HG03060 (cell line): ENCODE results near the gene RGS3.
"Not testable (repeated sequence)": the region's sequence is repeated elsewhere in the genome, so short reads cannot be mapped to it uniquely, and the experiment has no call there.

ENCODE experiments used
- ATAC-seq: cut with Tn5 transposase; IDR thresholded peaks from one replicate; pipeline ENCODE4 v1.9.1; 2021; ENCODE audit warnings: low read depth, moderate number of reproducible peaks; ENCODE audit not compliant: unreplicated experiment

Gene RGS3

GRCh38 chr9:113630386-113631136 lies 167.0 kb downstream of the RGS3 start:
- no peak for ATAC-seq

DNA sequence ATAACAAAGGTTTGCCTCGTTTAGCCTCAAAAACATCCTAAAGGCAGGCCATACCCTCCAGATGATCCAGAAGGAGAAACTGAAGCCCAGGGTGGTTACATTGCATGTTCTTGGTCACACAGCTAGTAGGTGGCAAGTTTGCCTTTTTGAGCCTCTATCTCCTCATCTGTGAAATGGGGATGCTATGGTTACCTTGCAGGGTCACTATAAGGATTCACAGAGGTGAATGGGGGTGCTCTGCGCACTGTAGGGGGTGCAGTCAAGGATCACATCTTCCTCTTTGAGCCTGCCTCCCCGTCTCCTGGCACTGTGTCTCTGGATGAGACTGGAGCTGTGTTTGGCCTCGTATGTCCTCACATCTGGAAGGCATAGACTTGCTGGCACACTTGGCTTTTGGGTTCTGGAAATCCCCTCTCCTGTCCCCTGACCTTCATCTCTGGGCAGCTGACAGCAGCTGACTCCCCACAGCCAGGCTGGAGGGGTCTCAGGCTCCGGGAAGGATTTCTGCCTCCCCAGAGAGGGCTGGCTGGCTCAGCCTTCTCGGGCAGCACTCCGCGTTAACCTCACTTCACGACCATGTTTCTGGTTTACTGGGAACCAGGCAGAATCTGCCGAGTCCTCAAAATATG lies 167.7 kb downstream of the RGS3 start:
- ATAC-seq = no peak

DNA sequence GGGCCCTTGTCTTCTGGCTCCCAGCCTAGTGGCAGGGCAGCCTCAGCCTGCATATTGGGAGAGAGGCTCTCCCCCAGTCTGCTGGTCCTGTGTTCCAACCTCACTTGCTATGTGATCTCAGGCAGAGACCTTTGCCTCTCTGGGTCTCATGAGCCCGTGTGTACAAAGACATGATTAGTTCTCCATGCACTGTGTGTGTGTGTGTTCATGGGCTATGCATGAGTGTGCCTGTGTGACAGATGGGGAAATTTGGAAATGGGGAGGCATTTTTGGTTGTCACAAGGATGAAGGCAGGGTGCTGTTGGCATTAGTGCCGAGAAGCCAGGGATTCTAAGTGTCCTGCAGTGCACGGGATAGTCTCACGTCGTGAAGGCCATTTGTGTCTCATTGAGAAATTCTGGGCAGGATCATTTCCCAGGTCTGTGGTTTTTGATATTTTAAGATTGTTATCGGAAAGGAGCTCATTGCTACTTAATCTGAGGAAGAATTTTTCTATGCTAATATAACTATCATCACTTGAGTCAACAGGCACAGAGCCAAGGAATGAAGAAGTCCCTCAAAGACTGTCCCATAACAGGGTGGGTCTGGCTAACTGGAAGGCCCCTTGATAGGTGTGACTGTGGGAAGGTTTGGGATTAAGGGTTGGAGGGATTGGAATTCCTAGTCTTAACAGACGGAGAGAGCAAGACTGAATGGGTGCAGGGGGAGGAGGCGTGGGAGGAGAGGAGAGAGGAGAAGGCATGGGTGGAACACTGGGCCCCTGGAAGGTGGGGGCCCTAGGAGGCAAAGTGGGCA lies 168.5 kb downstream of the RGS3 start:
- no peak for ATAC-seq

DNA sequence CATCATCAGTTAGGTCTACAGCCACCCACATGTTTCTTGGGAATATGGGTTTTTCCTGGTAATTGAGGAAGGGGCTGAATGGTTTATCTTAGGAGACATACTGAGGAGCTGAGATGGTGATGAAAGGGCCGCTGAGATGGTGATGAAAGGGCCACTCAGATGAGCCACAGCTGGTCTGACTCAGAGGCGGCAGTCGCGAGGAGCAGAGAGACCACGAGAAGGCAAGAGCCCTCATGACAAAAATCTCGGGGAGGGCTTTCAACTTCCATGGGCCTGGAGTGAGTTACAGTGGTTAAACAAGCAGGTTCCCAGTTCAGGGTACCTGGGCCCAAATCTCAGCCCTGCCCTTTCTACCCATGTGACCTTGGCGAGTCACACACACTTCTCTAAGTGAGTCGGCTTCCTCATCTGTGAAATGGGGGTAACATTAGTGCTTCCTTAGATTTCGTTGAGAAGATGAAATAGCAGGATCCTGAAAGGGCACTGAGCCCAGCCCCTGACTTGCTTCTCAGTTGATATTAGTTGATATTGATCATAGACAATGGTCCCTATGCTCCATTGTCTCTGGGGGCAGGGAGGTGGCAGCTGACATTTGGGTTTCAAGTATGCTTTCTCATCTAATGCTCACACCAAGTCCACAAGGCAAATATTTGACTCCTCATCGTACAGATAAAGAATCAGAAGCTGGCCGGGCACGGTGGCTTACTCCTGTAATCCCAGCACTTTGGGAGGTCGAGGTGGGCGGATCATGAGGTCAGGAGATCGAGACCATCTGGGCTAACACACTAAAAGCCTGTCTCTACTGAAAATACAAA lies 169.5 kb downstream of the RGS3 start:
- no peak for ATAC-seq

GRCh38 chr9:113633782-113634595 lies 170.5 kb downstream of the RGS3 start:
- ATAC-seq = no peak

- ATAC-seq = no peak
Observed at GRCh38 chr9:113634596-113635515, 171.3 kb downstream of the RGS3 start.

DNA sequence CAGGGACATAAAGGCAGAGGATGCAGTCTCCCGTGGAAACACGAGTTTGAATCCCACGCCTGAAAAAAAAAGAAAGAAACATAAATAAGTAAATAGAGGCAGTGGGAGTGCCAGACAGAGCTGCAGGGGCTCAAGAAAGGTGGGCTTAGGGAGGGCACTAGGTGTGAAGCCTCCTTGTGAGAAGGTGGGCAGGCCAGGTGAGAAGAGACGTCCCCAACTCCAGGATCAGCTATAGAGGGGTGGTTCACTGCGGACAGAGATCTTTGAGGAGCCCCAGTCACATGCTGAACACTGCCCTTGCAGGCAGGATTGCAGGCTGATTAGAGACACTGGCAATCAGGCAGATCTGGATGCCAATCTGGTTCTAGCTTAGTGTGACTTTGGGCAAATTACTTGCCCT lies 172.1 kb downstream of the RGS3 start:
- ATAC-seq = no peak

DNA sequence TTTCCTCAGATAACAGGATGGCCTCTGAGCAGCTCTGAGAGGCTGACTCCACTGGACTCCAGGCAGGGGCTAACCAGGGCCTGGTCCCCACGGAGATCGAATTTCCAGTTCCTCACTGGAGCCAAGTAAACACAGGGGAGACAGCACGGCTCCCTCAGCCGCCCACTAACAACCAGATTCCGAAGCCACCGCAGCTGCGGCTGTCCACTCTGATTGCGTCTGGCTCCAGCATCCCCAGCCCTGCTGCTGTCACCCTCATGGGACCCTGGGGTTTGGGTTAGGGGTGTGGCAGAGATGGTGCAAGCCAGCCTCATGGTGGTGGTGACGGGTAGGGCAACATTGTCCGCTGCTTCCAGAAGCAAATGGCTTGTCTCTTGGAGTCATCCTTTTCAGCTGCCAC lies 172.6 kb downstream of the RGS3 start:
- ATAC-seq = no peak

GRCh38 chr9:113636693-113637092 lies 173.2 kb downstream of the RGS3 start:
- no peak for ATAC-seq

GRCh38 chr9:113638490-113638889 lies 175.0 kb downstream of the RGS3 start:
- no peak for ATAC-seq

- ATAC-seq = no peak
Observed at GRCh38 chr9:113638897-113639296, 175.4 kb downstream of the RGS3 start.

GRCh38 chr9:113639411-113639970 lies 176.0 kb downstream of the RGS3 start:
- not testable (repeated sequence) for ATAC-seq

- ATAC-seq = no peak
Observed at GRCh38 chr9:113640418-113640817, 176.9 kb downstream of the RGS3 start.

DNA sequence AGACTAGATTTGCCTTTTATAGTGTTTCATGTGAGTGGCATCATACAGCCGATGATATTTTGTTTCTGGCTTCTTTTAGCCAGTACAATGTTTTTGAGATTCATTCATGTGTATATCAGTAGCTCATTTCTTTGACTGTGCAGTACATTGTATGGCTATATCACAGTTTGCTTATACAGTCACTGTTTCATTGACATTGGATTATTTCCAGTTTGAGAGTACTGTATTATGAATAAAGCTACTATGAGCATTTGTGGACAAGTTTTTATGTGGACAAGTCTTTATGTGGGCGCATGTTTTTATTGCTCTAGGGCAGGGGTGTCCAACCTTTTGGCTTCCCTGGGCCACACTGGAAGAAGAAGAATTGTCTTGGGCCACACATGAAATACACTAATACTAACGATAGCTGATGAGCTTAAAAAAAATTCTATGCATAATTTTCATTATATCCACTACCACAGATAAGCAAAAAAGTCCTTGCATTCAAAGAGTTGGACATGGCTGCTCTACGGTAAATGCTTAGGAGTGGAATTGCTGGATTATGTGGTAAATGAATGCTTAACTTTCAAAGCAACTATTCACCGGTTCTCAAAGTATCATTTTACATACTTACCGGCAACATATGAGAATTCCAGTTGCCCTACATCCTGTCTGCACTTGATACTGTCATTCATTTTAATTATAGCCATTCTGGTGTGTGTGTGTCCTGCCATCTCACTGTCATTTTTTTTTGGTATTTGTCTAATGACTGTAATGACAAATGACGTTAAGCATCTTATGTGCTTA lies 177.8 kb downstream of the RGS3 start:
- no peak for ATAC-seq

- ATAC-seq = no peak
Observed at GRCh38 chr9:113644321-113644720, 180.8 kb downstream of the RGS3 start.

GRCh38 chr9:113645227-113645977 lies 181.9 kb downstream of the RGS3 start:
- no peak for ATAC-seq

DNA sequence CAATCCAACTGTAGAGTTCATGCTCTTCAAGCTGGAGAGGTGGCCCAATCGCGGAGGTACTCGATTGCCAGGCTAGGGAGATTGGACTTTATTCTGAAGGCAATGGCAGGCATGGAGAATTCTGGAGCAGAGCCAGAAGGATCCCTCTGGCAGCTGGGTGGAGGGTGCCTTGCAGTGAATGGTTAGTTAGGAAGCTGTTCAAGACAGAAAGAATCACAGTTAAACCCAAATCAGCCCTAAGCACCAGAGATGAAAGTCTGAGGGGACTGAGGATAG lies 182.4 kb downstream of the RGS3 start:
- ATAC-seq = no peak
